DND-41 (cell line): ENCODE results near the gene HDLBP.
"Not testable (repeated sequence)": the region's sequence is repeated elsewhere in the genome, so short reads cannot be mapped to it uniquely, and the experiment has no call there.

Experiments used
- CTCF ChIP-seq: IDR thresholded peaks from 2 replicates; pipeline ENCODE4 v1.5.1; 2012; ENCODE audit warnings: borderline replicate concordance, low read length, moderate library complexity, mild to moderate bottlenecking; ENCODE audit not compliant: poor library complexity, severe bottlenecking; ENCODE audit errors: extremely low read depth
- EZH2 ChIP-seq: IDR thresholded peaks from 3 replicates; pipeline ENCODE4 v1.6.1; 2012; ENCODE audit warnings: borderline replicate concordance, low read depth, mild to moderate bottlenecking, moderate library complexity, low read length, inconsistent platforms; ENCODE audit not compliant: severe bottlenecking

DNA sequence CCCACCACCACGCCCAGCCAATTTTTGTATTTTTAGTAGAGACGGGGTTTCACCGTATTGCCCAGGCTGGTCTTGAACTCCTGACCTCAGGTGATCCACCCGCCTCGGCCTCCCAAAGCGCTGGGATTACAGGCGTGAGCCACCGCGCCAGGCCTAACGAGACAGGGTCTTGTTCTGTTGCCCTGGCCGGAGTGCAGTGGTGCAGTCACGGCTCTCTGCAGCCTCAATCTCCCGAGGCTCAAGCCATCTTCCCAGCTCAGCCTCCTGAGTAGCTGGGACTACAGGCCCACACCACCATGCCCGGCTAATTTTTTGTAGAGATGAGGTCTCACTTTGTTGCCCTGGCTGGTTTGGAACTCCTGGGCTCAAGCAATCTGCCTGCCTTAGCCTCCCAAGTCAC, 118.2 kb downstream of the HDLBP start:
- TF ChIP-seq CTCF, EZH2: not testable (repeated sequence)
